ENCODE data around the gene LRRFIP1.

The LRRFIP1 gene

DNA sequence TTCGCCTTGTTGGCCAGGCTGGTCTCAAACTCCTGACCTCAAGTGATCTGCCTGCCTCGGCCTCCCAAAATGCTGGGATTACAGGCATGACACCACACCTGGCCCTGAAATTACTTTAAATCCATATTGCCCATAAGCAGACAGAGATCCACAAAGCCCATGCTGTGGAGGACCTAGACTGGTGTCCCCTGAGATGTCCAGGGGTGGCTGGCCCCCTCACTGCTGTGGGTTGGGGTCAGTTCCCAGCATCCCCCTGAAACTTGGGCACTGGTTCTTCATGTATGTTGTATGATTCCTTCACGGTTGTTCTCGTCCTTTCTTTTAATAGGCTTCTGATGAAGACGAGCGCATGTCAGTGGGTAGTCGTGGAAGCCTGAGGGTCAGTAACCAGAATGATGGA, 93.1 kb downstream of the LRRFIP1 start:
- Histone ChIP-seq H3K27me3 (ENCODE audit: insufficient read depth, low read length) (no peaks in the 10 kb centered on the region), H3K9me3 (ENCODE audit: insufficient read depth, low read depth, low read length) (no peaks in the 10 kb centered on the region), H3K36me3 (ENCODE audit: insufficient read depth, low read depth, low read length) (0 out of 2 replicates have a peak, but pooled peaks cover 13% of the 10 kb centered on the region), H3K9ac (ENCODE audit: low read depth, low read length) (no peak overlapping the region), H3K4me1 (ENCODE audit: insufficient read depth, low read length) (peaks cover 13% of the 10 kb centered on the region), H3K27ac (ENCODE audit: low read length) (no peak overlapping the region), H3K4me3 (ENCODE audit: low read length) (no peak overlapping the region)

DNA sequence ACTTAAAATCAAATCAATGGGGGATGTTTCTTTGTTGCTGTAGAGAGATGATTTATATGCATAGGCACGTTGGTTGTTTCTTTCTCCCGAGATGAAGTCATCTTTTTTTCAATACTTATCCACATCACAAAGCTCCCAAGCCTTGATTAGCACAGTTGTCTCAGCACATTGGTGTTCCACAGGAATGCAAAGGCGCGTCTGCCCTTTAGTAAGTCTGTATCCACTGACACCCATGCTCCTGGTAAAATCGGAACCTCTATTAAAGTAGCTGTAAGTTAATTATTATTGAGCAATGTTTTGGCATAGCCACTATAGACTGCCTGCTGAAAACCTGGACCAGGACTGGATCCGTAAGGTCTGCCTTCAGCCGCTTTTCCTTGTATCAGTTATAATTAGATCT, 93.6 kb downstream of the LRRFIP1 start:
- Histone ChIP-seq H3K27ac (ENCODE audit: low read length) (no peak overlapping the region), H3K4me3 (ENCODE audit: low read length) (no peak overlapping the region), H3K27me3 (ENCODE audit: insufficient read depth, low read length) (no peaks in the 10 kb centered on the region), H3K9me3 (ENCODE audit: insufficient read depth, low read depth, low read length) (no peaks in the 10 kb centered on the region), H3K9ac (ENCODE audit: low read depth, low read length) (no peak overlapping the region), H3K4me1 (ENCODE audit: insufficient read depth, low read length) (peaks cover 8% of the 10 kb centered on the region), H3K36me3 (ENCODE audit: insufficient read depth, low read depth, low read length) (0 out of 2 replicates have a peak, but pooled peaks cover 16% of the 10 kb centered on the region)

GRCh38 chr2:237721458-237721857, 94.1 kb downstream of the LRRFIP1 start:
- no peaks in the 10 kb centered on the region for H3K9me3 ChIP-seq (ENCODE audit: insufficient read depth, low read depth, low read length)
- peaks cover 7% of the 10 kb centered on the region; the same call in 1 of the 2 replicates for H3K4me1 ChIP-seq (ENCODE audit: insufficient read depth, low read length)
- H3K27ac ChIP-seq (ENCODE audit: low read length): no peak overlapping the region
- H3K9ac ChIP-seq (ENCODE audit: low read depth, low read length): no peak overlapping the region
- H3K27me3 ChIP-seq (ENCODE audit: insufficient read depth, low read length): no peaks in the 10 kb centered on the region
- H3K36me3 ChIP-seq (ENCODE audit: insufficient read depth, low read depth, low read length): 0 out of 2 replicates have a peak, but pooled peaks cover 16% of the 10 kb centered on the region
- H3K4me3 ChIP-seq (ENCODE audit: low read length): no peak overlapping the region

DNA sequence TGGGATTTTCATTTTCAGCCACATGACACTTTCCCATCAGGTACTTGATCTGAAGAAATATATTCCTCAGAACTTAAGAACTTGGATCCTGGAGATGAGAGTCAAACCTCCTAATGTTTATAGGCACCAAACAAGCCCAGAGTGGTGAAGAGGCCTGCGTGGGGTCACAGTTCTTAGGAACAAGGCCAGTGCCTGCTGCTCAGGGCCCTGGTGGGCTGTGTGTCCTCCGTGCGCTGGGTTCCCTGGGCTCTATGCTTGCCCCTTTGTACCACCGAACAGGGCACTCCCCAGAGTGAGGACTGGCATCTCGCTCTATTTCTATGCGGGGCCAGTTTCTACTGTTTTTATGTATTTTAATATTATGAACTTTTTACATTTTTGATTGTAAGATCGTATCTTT, 95.2 kb downstream of the LRRFIP1 start:
- 0 out of 2 replicates have a peak, but pooled peaks cover 16% of the 10 kb centered on the region for H3K36me3 ChIP-seq (ENCODE audit: insufficient read depth, low read depth, low read length)
- no peak overlapping the region for H3K9ac ChIP-seq (ENCODE audit: low read depth, low read length)

DNA sequence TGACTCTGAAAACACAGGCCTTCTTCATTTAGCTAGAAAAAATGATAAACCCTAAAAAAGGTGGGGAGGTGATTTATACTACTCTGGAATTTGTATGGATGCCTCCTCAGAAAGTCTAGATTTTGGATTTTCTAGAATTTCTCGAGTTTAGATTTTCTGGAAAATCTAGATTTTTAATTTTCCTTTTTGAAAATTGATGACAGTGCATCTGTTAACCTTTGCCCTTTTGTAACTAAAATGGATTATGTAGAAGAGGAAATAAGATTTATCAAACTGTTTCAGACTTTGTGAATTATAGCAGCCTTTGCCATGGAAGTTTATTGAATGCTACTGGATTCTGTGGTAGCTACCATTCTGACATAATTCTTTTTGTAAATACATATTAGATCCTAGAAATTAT, 95.6 kb downstream of the LRRFIP1 start:
- Histone ChIP-seq H3K36me3 (ENCODE audit: insufficient read depth, low read depth, low read length) (0 out of 2 replicates have a peak, but pooled peaks cover 14% of the 10 kb centered on the region), H3K27me3 (ENCODE audit: insufficient read depth, low read length) (no peaks in the 10 kb centered on the region), H3K9ac (ENCODE audit: low read depth, low read length) (no peak overlapping the region), H3K27ac (ENCODE audit: low read length) (no peak overlapping the region), H3K4me1 (ENCODE audit: insufficient read depth, low read length) (peaks cover 8% of the 10 kb centered on the region; the same call in 1 of the 2 replicates), H3K4me3 (ENCODE audit: low read length) (no peak overlapping the region), H3K9me3 (ENCODE audit: insufficient read depth, low read depth, low read length) (no peaks in the 10 kb centered on the region)

More for the DNA sequence above, 95.2 kb downstream of the LRRFIP1 start:
- Histone ChIP-seq H3K27me3 (ENCODE audit: insufficient read depth, low read length) (no peaks in the 10 kb centered on the region), H3K4me3 (ENCODE audit: low read length) (no peak overlapping the region), H3K27ac (ENCODE audit: low read length) (no peak overlapping the region), H3K4me1 (ENCODE audit: insufficient read depth, low read length) (peaks cover 7% of the 10 kb centered on the region; the same call in 1 of the 2 replicates), H3K9me3 (ENCODE audit: insufficient read depth, low read depth, low read length) (no peaks in the 10 kb centered on the region)

GRCh38 chr2:237723602-237724001, 96.2 kb downstream of the LRRFIP1 start:
- H3K27ac ChIP-seq (ENCODE audit: low read length): no peak overlapping the region
- H3K36me3 ChIP-seq (ENCODE audit: insufficient read depth, low read depth, low read length): 0 out of 2 replicates have a peak, but pooled peaks cover 10% of the 10 kb centered on the region
- no peaks in the 10 kb centered on the region for H3K27me3 ChIP-seq (ENCODE audit: insufficient read depth, low read length)
- no peak overlapping the region for H3K9ac ChIP-seq (ENCODE audit: low read depth, low read length)
- H3K4me3 ChIP-seq (ENCODE audit: low read length): no peak overlapping the region
- peaks cover 10% of the 10 kb centered on the region; the same call in 1 of the 2 replicates for H3K4me1 ChIP-seq (ENCODE audit: insufficient read depth, low read length)
- no peaks in the 10 kb centered on the region for H3K9me3 ChIP-seq (ENCODE audit: insufficient read depth, low read depth, low read length)

DNA sequence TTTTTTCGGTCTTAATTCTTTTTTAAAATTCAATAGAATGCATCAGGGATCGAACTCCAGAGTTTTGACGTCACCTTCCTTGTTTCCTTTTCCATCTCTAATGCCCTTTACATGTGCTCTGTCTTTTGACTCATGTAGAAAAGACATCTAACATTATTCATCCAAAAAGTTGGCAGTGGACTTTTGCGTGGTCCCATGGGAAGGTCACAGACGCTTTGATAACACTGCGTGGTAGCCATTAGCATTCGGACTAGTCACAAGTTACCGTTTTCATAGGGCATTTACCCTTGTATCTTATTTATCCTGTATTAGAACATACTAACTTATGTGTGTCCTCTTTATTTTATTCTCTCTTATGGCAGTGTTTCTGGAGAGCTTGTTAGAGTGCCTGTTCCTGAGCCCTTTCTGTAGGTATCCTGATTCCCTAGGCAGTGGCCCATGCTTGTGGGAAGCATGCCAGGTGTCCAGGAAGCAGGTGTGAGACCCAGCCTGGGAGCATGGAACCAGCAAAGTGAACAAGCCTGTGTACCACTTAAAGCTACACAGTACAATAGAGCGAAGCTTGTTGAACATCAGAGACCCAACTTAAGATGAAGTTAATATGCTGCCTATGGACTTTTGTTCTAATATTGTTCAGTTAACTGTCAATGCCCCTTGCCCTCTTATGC, 97.6 kb downstream of the LRRFIP1 start:
- no peaks in the 10 kb centered on the region for H3K27me3 ChIP-seq (ENCODE audit: insufficient read depth, low read length)
- 0 out of 2 replicates have a peak, but pooled peaks cover 10% of the 10 kb centered on the region for H3K36me3 ChIP-seq (ENCODE audit: insufficient read depth, low read depth, low read length)
- no peak overlapping the region for H3K4me3 ChIP-seq (ENCODE audit: low read length)
- no peak overlapping the region for H3K27ac ChIP-seq (ENCODE audit: low read length)
- no peaks in the 10 kb centered on the region for H3K9me3 ChIP-seq (ENCODE audit: insufficient read depth, low read depth, low read length)
- H3K4me1 ChIP-seq (ENCODE audit: insufficient read depth, low read length): peaks cover 13% of the 10 kb centered on the region
- H3K9ac ChIP-seq (ENCODE audit: low read depth, low read length): no peak overlapping the region

GRCh38 chr2:237725661-237726060, 98.3 kb downstream of the LRRFIP1 start:
- Histone ChIP-seq H3K27ac (ENCODE audit: low read length) (no peak overlapping the region), H3K9me3 (ENCODE audit: insufficient read depth, low read depth, low read length) (no peaks in the 10 kb centered on the region), H3K27me3 (ENCODE audit: insufficient read depth, low read length) (no peaks in the 10 kb centered on the region), H3K4me3 (ENCODE audit: low read length) (no peak overlapping the region), H3K4me1 (ENCODE audit: insufficient read depth, low read length) (peaks cover 13% of the 10 kb centered on the region), H3K9ac (ENCODE audit: low read depth, low read length) (no peak overlapping the region), H3K36me3 (ENCODE audit: insufficient read depth, low read depth, low read length) (0 out of 2 replicates have a peak, but pooled peaks cover 10% of the 10 kb centered on the region)

DNA sequence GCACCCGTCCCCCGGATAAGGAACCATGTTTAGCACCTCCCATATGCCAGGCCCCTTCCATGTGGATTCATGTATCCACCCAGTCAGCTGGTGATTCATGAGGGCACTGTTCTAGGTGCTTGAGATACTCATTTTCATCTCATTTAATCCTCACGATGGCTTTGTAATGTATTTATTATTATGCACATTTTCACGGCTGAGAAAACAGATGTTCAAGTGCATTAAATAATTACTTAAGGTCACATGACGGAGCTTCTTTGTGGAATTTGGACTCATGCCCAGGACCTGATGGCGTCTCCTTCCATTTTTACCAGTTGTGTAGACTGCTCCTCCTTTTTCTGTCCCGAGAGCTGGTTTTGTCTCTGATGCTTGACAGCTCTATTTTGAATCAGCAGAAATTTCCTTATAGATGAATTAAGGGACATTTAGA, 99.0 kb downstream of the LRRFIP1 start:
- Histone ChIP-seq H3K36me3 (ENCODE audit: insufficient read depth, low read depth, low read length) (0 out of 2 replicates have a peak, but pooled peaks cover 10% of the 10 kb centered on the region), H3K4me1 (ENCODE audit: insufficient read depth, low read length) (peaks cover 18% of the 10 kb centered on the region)

GRCh38 chr2:237727363-237727762, 100.0 kb downstream of the LRRFIP1 start:
- peaks cover 21% of the 10 kb centered on the region for H3K4me1 ChIP-seq (ENCODE audit: insufficient read depth, low read length)
- 0 out of 2 replicates have a peak, but pooled peaks cover 10% of the 10 kb centered on the region for H3K36me3 ChIP-seq (ENCODE audit: insufficient read depth, low read depth, low read length)
- H3K9me3 ChIP-seq (ENCODE audit: insufficient read depth, low read depth, low read length): no peaks in the 10 kb centered on the region
- no peaks in the 10 kb centered on the region for H3K27me3 ChIP-seq (ENCODE audit: insufficient read depth, low read length)
- no peak overlapping the region for H3K27ac ChIP-seq (ENCODE audit: low read length)
- H3K9ac ChIP-seq (ENCODE audit: low read depth, low read length): no peak overlapping the region
- no peak overlapping the region for H3K4me3 ChIP-seq (ENCODE audit: low read length)

More for the DNA sequence above, 99.0 kb downstream of the LRRFIP1 start:
- no peaks in the 10 kb centered on the region for H3K9me3 ChIP-seq (ENCODE audit: insufficient read depth, low read depth, low read length)
- H3K27me3 ChIP-seq (ENCODE audit: insufficient read depth, low read length): no peaks in the 10 kb centered on the region
- no peak overlapping the region for H3K4me3 ChIP-seq (ENCODE audit: low read length)
- no peak overlapping the region for H3K27ac ChIP-seq (ENCODE audit: low read length)
- H3K9ac ChIP-seq (ENCODE audit: low read depth, low read length): no peak overlapping the region

DNA sequence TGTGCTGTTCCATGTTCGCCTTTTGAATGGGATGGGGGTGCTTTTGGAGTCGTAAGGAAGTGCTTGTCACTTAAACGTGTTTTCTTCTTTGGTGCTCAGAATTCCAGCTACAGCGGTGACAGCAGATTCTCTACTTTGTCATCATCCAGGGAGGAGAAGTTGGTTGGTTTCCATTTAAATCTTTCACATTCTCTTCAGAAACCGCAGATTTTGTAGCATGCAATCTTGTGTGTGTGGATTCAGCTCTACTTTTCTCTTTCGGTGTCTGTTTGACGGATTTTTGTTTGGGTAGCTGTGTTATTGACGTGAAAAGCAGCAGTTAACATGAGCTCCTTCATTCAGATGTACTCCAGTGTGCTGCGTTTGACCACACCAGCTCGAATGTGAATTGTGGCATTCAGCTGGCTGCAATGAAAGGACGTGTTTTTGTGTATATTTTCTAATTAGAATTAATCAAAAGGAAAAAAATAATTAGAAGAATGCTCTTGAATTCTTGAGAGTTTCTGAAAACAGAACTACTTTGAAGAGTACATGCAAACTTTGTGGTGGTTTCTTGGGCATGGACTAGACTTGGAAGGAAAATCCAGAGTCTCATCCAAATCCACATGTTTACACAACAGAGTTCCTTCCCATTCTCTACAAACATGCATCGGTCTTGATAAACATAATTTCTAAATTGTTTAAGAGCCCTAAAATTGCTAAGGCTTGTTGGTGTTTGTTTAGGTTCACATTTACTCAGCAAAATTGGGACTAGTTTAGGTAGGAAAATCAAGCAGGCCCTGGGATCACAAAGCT, 102.5 kb downstream of the LRRFIP1 start:
- no peak overlapping the region for H3K9ac ChIP-seq (ENCODE audit: low read depth, low read length)
- H3K9me3 ChIP-seq (ENCODE audit: insufficient read depth, low read depth, low read length): no peaks in the 10 kb centered on the region
- no peak overlapping the region for H3K27ac ChIP-seq (ENCODE audit: low read length)
- 0 out of 2 replicates have a peak, but pooled peaks cover 8% of the 10 kb centered on the region for H3K36me3 ChIP-seq (ENCODE audit: insufficient read depth, low read depth, low read length)
- H3K27me3 ChIP-seq (ENCODE audit: insufficient read depth, low read length): no peaks in the 10 kb centered on the region
- no peak overlapping the region for H3K4me3 ChIP-seq (ENCODE audit: low read length)
- peaks cover 37% of the 10 kb centered on the region for H3K4me1 ChIP-seq (ENCODE audit: insufficient read depth, low read length)

Measured in iPS-20b (cell line).